Neuron (in vitro differentiated cells): Measurements from ENCODE around the gene TOR2A.
"Not testable (repeated sequence)": the region's sequence is repeated elsewhere in the genome, so short reads cannot be mapped to it uniquely, and the experiment has no call there.

Experiments used
- H2AFZ ChIP-seq: one replicate; pipeline ENCODE4 v1.6.1; 2013; ENCODE audit warnings: low read depth, mild to moderate bottlenecking, inconsistent platforms, low read length, moderate library complexity
- H3K27me3 ChIP-seq: one replicate; pipeline ENCODE4 v1.6.1; 2013; ENCODE audit warnings: low read length; ENCODE audit not compliant: insufficient read depth
- H3K36me3 ChIP-seq: one replicate; pipeline ENCODE4 v1.6.1; 2013; ENCODE audit warnings: low read length; ENCODE audit not compliant: insufficient read depth
- H3K4me1 ChIP-seq: one replicate; pipeline ENCODE4 v1.6.1; 2013; ENCODE audit warnings: low read length; ENCODE audit not compliant: insufficient read depth
- H3K4me3 ChIP-seq: 2 replicates; pipeline ENCODE4 v1.5.1; 2013; ENCODE audit warnings: mild to moderate bottlenecking, low read length, moderate library complexity
- H3K9me3 ChIP-seq: one replicate; pipeline ENCODE4 v1.6.1; 2013; ENCODE audit warnings: low read length

The TOR2A gene

DNA sequence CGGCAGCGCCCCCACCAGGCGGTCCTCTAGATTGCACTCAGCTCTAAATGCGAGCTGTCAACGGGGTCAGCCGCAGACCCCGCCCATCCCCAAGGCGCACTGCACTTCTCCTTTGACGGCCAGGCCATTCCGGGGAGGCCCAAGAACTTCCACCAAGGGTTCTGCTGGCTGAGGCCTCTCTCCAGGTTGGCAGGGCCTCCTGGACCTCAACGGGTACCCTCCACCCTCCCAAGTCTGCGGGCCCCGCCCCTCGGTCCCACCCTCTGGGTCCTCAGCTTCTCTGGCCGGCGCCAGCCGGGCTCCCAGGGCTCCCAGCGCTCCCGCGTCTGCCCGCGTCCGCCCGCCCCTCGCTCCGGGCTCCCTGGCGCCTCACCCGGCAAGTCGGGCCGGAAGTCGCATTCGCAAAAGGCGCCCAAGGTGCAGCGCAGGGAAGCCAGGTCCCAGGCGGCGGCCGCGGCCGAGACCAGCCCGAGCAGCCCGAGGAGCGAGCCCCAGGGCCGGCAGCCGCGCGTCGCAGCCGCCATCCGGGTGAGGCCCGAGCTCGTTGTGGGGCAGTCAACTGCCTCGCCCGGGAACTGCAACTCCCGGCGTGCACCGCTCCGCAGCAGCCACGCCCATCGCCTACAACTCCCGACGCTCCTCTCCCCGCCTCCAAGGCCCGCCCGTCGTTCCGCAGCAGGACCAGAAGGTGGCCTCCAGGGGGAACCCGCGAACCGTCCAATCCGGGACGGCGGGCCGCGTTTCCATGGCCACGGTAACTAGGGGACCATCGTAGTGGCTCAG is at the start of gene TOR2A:
Gene TOR2A (minus strand): TSS at position 548 of the 783 bp plus-strand sequence. CDS start 24 bp downstream, at position 524.
- Histone ChIP-seq H3K36me3 (no peaks in the 10 kb centered on the region), H3K4me1 (peaks cover 14% of the 10 kb centered on the region)

DNA sequence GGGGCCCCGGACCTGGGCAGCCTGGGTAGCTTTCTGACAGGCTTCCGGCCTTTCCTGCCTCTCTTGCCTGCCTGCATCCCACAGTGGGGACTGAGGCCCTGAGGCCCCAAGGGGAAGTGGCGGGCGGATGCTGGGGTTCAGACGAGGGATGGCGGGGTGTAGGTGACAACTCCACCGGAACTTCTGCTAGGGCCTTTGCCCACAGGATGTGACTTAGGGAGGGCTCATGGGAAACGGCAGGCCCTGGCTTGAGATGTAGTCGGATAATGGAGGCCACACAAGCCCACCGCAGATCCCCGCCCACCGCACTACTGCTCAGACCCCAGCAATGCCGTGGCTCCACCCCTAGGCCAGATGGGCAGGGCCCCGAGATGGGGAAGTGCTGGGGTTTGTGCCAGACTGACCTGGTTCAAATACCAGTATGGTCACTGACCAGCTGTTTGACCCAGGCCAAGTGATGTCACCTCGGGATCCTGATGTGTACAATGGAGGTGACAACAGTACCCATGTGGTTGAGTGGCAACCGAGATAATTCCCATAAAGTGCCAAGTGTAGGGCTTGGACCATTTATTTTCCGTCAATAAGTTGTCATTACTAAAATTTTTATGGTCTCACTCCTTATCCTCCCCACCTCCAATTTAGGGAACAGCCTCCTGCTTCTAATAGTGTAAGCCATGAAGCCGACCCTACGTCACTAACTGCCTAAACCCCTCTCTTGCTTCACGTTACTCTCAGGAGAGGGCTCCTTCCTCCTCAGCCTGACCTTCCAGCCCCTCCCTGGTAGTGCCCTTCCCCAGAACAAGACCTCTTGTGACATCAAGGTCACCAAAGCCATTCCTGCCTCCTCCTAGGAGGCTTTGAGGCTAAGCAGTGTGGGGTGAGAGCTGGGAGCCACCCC is 48.3 kb upstream of the TOR2A start:
- Histone ChIP-seq H3K9me3 (no peaks in the 10 kb centered on the region), H3K36me3 (peaks cover 13% of the 10 kb centered on the region), H3K4me3 (no peak overlapping the region), H3K27me3 (no peaks in the 10 kb centered on the region), H3K4me1 (peaks cover 14% of the 10 kb centered on the region), H2AFZ (no peak overlapping the region)

More for the DNA sequence above, at the start of gene TOR2A:
- Histone ChIP-seq H3K9me3 (no peaks in the 10 kb centered on the region), H3K27me3 (no peaks in the 10 kb centered on the region), H3K4me3 (peak within 1 kb of the TSS; percentile 63), H2AFZ (peak within 1 kb of the TSS; percentile 86)

DNA sequence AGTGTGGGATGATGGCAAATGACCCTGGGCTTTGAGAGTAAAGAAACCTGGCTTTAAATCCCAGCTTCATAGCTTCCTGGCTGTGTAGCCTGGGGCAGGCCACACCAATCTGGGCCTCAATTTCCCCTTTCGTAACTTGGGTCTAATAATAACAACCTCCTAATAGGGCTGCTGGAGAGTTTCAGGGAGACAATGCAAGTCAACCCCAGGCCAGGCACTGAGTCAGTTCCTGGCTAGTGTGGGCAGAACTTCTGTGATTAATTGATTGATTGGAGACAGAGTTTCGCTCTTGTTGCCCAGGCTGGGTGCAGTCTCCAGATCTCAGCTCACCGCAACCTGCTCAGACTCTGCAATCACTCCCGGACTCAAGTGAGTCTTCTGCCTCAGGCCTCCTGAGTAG is 46.7 kb upstream of the TOR2A start:
- no peaks in the 10 kb centered on the region for H3K36me3 ChIP-seq
- no peak overlapping the region for H2AFZ ChIP-seq
- no peaks in the 10 kb centered on the region for H3K27me3 ChIP-seq
- no peaks in the 10 kb centered on the region for H3K9me3 ChIP-seq
- no peak overlapping the region for H3K4me3 ChIP-seq
- H3K4me1 ChIP-seq: peaks cover 6% of the 10 kb centered on the region

DNA sequence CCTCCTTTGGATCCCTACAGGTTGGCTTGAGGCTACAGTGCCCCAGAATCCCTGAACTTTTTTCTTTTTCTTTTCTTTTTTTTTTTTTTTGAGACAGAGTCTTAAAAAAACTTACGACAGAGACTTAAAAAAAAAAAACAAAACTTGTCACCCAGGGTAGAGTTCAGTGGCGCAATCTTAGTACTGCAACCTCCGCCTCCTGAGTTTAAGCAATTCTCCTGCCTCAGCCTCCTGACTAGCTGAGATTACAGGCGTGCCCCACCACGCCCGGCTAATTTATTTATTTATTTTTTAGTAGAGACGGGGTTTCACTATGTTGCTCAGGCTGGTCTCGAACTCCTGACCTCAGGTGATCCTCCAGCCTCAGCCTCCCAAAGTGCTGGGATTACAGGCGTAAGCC is 45.8 kb upstream of the TOR2A start:
- H3K4me1 ChIP-seq, H3K4me3 ChIP-seq, H3K27me3 ChIP-seq, H2AFZ ChIP-seq, H3K36me3 ChIP-seq, H3K9me3 ChIP-seq: not testable (repeated sequence)

DNA sequence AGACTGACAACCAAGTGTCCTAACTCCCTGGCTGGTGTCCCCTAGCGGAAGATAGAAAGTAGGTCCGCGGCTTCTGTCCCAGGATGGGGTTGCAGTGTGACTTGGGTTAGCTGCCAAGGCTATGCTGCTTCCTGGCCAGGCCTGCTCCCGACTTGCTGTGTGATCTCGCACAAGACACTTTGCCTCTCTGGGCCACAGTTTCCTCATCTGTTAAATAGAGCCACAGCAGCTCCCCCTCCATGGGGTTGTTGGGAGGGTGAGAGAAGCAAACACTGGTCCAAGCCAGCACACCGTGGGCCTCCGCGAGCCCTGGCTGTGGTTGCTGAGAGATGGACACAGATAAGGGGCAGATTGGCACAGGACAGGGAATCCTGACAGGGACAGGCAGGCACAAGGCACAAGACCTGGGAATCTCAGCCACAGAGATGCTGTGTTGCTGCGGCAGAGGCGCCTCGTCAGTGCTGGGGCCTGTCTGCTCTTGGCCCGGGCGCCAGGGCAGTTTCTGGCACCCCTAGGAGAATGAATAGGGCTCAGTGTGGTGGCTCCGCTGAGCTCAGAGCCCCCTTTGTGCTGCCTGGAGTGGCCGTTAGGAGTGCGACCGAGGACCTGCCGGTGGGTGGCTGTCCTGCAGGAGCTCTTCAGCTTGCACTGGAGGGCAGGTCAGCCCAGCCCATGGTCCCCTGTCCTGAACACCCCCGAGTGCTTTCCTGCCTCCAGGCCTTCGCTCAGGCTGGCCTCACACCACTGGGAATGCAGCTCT is 45.2 kb upstream of the TOR2A start:
- Histone ChIP-seq H3K36me3 (no peaks in the 10 kb centered on the region), H3K4me3 (no peak overlapping the region), H3K27me3 (no peaks in the 10 kb centered on the region), H3K9me3 (no peaks in the 10 kb centered on the region), H2AFZ (no peak overlapping the region), H3K4me1 (peaks cover 5% of the 10 kb centered on the region)

DNA sequence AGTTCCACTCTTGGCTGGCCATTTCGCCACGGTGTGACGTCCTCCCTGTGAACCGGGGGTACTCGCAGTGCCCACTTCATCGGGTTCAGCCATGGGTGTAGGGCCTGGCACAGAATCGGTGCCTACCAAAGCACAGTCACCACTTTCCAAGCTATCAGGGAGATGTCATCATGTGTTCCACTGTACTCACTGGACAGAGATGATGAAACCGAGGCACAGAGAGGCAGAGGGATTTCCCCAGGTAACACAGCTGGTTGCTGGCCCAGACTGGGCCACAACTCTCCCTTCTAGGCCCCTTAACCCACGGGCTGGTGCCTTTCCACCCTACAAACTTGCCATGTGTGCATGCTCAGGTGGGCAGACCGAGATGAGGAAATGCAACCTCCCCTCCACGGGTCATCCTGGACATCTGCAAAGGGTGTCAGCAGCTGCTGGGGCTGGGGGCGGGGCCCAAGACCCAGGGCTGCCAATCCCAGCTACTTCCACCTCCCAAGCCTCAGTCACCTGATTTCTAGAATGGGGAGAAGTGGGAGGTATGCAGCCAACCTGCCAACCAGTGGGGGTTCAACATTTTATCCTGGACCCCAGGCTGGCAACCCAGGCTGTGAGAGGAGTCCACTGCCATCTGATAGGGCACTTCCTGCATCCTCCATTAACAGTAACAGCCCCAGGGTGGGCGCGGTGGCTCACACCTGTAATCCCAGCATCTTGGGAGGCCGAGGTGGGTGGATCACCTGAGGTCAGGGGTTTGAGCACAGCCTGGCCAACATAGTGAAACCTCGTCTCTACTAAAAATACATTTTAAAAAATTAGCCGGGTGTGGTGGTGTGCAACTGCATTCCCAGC is 44.3 kb upstream of the TOR2A start:
- peaks cover 3% of the 10 kb centered on the region for H3K4me1 ChIP-seq
- H3K4me3 ChIP-seq: no peak overlapping the region
- H3K36me3 ChIP-seq: no peaks in the 10 kb centered on the region
- H3K27me3 ChIP-seq: no peaks in the 10 kb centered on the region
- H2AFZ ChIP-seq: no peak overlapping the region
- no peaks in the 10 kb centered on the region for H3K9me3 ChIP-seq

DNA sequence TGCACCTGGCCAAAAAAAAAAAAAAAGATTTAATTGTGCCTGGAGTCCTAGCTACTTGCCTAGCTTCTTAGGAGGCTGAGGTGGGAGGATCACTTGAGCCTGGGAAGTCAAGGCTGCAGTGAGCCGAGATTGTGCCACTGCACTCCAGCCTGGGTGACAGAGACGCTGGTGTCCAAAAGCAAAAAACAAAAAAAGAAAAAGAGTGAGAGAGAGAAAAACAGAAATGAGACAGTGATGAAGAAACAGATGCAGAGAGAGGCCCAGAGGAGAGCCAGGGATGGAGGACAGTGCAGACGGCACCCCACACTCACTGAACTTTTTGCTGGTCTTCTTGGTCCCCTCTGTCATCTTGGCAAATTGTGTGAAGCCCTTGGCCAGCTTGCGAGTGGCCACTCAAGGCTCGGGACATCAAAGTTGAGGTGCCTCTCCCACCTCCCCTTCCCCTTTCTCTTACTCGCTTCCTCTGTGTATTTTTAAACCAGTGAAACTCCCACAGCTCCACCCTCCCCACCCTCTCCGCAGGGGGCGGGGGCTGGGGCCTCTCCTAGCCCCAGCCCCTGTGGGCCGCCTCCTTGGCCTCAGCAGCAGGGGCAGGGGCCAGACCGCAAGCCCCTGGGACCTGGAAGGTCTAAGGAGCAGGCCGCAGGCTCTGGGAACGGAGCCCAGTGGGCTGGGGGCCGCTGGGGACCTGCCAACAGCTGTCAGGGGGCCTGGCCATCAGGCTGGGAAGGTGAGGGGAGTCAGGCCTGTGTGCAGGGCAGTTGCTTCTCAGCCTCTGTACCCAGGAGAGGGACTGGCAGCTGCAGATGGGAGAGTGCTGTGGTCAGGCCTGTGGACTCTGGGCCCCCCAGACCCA is 43.4 kb upstream of the TOR2A start, which contains the start of gene SH2D3C:
Gene SH2D3C (minus strand): TSS at position 387 of the 856 bp plus-strand sequence. CDS start 39 bp downstream, at position 348.
- H3K9me3 ChIP-seq: no peaks in the 10 kb centered on the region
- H3K4me3 ChIP-seq: no peak within 1 kb of the TSS
- H3K4me1 ChIP-seq: peaks cover 3% of the 10 kb centered on the region
- H3K36me3 ChIP-seq: no peaks in the 10 kb centered on the region
- H3K27me3 ChIP-seq: no peaks in the 10 kb centered on the region
- H2AFZ ChIP-seq: no peak within 1 kb of the TSS

DNA sequence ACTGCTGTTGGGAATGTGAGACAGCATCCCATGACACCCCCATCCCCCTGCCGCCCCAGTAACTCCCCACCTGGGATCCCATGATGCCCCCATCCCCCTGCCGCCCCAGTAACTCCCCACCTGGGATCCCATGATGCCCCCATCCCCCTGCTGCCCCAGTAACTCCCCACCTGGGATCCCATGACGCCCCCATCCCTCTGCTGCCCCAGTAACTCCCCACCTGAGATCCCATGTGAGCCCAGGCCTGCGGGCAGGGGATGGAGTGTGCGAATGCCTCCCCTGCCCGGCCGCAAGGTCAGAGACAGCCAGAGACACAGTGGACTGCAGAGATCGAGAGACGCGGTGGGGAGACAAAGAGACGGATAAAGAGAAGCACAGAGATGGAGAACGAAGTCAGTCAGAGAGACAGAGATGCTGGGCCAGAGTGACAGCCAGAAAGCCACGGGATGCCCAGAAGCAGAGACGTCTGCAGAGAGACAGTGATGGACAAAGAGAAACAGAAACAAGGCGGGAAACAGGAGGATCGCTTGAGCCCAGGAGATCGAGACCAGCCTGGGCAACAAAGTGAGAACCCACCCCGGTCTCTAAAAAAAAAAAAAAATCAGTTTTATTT is 42.4 kb upstream of the TOR2A start:
- Histone ChIP-seq H3K9me3 (no peaks in the 10 kb centered on the region), H2AFZ (no peak overlapping the region), H3K36me3 (no peaks in the 10 kb centered on the region), H3K27me3 (no peaks in the 10 kb centered on the region), H3K4me3 (no peak overlapping the region), H3K4me1 (no peaks in the 10 kb centered on the region)

DNA sequence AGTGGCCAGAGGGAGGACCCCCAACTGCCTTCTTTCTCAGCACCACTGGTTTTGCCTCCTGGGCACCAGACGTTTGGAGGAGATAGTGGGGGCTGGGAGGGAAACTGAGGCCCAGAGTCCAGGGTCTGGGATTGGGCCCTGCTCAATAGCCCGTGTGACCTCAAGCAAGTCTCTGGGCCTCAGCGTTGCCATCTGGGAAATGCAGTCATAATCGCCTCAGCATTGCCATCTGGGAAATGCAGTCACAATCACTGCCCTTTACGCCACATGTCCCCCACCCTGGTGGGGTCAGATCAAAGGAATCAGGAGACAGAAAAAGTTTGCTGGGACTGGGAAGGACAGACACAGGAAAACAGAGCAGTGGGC is 41.8 kb upstream of the TOR2A start:
- Histone ChIP-seq H2AFZ (no peak overlapping the region), H3K36me3 (no peaks in the 10 kb centered on the region), H3K4me3 (no peak overlapping the region), H3K9me3 (no peaks in the 10 kb centered on the region), H3K27me3 (no peaks in the 10 kb centered on the region), H3K4me1 (no peaks in the 10 kb centered on the region)

DNA sequence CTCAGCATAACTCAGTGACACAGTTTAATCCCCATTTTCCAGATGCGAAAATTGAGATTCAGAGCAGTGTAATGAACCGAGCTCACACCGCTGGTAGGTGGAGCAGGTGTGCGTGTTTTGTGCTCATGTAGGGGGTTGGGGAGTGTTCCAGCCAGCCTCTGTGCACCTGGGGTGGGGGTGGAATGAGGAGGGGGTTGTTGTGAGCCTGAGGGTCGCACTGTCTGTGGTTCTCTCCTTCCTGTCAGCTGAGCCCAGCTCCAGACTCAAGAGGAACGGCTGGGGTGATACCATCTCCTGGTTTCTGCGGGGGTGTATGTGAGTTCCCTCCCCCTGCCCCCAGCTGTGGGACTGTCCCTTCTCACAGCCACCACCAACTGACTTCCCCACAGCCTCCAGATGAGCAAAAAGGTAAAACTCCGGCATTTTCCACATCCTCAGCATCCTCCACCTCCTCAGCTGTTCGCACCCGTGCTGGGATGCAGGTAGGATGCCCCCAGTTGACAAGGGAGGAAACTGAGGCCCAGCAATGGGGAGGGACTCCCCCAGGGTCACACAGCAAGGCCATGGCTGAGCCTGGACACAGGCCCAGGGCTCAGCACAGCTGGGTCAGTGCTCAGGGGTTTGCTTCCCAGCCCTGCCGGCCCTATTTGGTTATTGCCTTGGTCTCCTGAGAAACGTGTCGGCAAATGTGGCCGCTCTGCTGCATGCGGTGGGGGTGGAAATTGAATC is 41.3 kb upstream of the TOR2A start:
- Histone ChIP-seq H3K27me3 (no peaks in the 10 kb centered on the region), H2AFZ (no peak overlapping the region), H3K36me3 (no peaks in the 10 kb centered on the region), H3K9me3 (no peaks in the 10 kb centered on the region), H3K4me1 (no peaks in the 10 kb centered on the region), H3K4me3 (no peak overlapping the region)

DNA sequence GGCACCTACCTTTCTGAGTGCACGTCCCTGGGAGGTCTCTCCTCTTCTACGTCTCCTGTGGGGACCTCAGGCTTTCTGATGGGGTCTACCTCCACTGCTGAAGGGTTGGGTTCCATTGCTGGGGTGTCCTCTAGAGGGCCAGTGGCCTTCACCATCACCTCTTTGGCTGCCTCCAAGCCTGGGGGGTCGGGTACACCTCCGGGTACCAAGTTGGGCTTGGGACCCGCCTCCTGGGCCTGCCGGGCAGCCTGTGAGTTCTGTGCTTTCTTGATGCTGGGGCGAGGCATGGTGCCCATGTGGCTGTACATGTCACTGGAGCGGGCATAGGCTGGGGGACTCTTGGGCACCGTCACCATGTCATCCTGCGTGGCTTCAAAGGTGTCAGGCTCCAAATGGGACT is 38.9 kb upstream of the TOR2A start:
- peaks cover 3% of the 10 kb centered on the region for H3K27me3 ChIP-seq
- H3K36me3 ChIP-seq: no peaks in the 10 kb centered on the region
- H3K4me3 ChIP-seq: no peak overlapping the region
- H3K9me3 ChIP-seq: no peaks in the 10 kb centered on the region
- H3K4me1 ChIP-seq: peaks cover 10% of the 10 kb centered on the region
- no peak overlapping the region for H2AFZ ChIP-seq
